ENCODE results near the gene RNF208.

DNA sequence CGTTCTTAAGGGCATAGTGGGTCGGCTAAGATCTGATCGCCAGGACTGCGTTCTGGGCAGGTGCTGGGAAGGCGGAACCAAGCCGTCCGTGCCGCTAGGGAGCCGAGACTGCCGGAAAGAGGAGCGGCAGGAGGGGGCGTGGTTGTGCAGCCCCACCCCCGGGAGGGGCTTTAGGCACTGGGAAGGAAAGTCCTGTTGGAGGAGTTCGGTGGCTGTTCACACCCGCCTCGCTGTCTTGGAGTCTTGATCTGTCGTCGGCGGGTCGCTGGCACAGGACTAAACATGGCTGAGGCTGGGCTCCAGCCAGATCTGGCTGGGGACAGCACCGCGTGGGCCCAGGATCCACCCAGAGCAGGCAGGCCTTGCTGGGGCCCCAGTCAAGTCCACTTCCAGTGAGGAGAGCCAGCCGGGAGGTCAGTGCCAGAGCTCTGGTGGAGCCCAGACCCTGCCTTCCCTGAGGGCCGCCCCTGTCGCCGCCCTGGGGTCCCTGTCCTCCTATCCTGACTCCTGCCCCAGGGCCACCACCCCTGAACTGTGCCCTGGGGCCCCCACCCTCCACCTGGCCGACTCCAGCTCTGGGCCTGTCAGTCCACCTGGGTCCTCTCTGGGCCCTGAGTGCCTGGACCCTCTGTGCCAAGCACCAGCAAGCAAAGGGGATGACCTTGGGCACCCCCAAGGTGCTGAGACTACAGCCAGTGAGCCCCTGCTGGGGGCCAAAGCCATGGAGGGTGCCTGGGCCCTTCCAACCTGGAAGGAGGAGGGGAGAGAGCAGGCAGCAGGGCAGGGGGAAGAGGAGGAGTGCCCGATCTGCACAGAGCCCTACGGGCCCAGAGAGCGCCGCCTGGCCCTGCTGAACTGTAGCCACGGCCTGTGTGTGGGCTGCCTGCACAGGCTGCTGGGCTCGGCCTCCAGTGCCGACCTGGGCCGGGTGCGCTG is 4.5 kb downstream of the RNF208 start:
- TF ChIP-seq, protein P1, sequence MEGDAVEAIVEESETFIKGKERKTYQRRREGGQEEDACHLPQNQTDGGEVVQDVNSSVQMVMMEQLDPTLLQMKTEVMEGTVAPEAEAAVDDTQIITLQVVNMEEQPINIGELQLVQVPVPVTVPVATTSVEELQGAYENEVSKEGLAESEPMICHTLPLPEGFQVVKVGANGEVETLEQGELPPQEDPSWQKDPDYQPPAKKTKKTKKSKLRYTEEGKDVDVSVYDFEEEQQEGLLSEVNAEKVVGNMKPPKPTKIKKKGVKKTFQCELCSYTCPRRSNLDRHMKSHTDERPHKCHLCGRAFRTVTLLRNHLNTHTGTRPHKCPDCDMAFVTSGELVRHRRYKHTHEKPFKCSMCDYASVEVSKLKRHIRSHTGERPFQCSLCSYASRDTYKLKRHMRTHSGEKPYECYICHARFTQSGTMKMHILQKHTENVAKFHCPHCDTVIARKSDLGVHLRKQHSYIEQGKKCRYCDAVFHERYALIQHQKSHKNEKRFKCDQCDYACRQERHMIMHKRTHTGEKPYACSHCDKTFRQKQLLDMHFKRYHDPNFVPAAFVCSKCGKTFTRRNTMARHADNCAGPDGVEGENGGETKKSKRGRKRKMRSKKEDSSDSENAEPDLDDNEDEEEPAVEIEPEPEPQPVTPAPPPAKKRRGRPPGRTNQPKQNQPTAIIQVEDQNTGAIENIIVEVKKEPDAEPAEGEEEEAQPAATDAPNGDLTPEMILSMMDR (IDR thresholded peaks at IDR 0.05), result no peak
- TF ChIP-seq, protein P2, sequence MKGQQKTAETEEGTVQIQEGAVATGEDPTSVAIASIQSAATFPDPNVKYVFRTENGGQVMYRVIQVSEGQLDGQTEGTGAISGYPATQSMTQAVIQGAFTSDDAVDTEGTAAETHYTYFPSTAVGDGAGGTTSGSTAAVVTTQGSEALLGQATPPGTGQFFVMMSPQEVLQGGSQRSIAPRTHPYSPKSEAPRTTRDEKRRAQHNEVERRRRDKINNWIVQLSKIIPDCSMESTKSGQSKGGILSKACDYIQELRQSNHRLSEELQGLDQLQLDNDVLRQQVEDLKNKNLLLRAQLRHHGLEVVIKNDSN (IDR thresholded peaks at IDR 0.05; ENCODE audit: borderline replicate concordance, low read depth), result no peak
- TF ChIP-seq RFX5 (IDR thresholded peaks at IDR 0.05; ENCODE audit: low read length) (no peak), MXI1 (IDR thresholded peaks at IDR 0.05; ENCODE audit: low read depth, low read length) (no peak), EP300 (IDR thresholded peaks at IDR 0.05; ENCODE audit: borderline replicate concordance in 1 of 2, low read depth in 1 of 2, low read length in 1 of 2) (no peak), POLR2AphosphoS5 (IDR thresholded peaks at IDR 0.05; ENCODE audit: low read depth, low read length) (no peak)

Data from SK-N-SH (cell line).